OCI-LY1 (cell line): ENCODE results near the gene FXR1.

Experiments used
- H2AFZ ChIP-seq: fragments of 200-600 bp; sonication (generic), shearing (Covaris generic); 2 replicates; pipeline ENCODE4 v1.6.0; 2014; ENCODE audit warnings: antibody characterized with exemption, mild to moderate bottlenecking, low read length
- H3F3A ChIP-seq: fragments of 200-600 bp; sonication (generic), shearing (Covaris generic); 2 replicates; pipeline ENCODE4 v1.6.0; 2014; ENCODE audit warnings: mild to moderate bottlenecking, antibody characterized with exemption, low read length, moderate library complexity; ENCODE audit not compliant: insufficient read depth
- H3K27ac ChIP-seq: fragments of 200-600 bp; sonication (generic); 2 replicates; pipeline ENCODE4 v1.5.1; 2014; ENCODE audit warnings: low read length, mixed run types, mild to moderate bottlenecking, low read depth; ENCODE audit not compliant: poor library complexity, severe bottlenecking
- H3K27me3 ChIP-seq: fragments of 200-600 bp; sonication (generic); 2 replicates; pipeline ENCODE4 v1.6.0; 2014; ENCODE audit warnings: antibody characterized with exemption, mild to moderate bottlenecking, low read length, moderate library complexity; ENCODE audit not compliant: insufficient read depth
- H3K36me3 ChIP-seq: fragments of 200-600 bp; sonication (generic); 2 replicates; pipeline ENCODE4 v1.6.1; 2014; ENCODE audit warnings: mild to moderate bottlenecking, antibody characterized with exemption, low read length, moderate library complexity, mixed read lengths; ENCODE audit not compliant: insufficient read depth
- H3K4me1 ChIP-seq: fragments of 200-600 bp; sonication (generic); 2 replicates; pipeline ENCODE4 v1.5.1; 2014; ENCODE audit warnings: mild to moderate bottlenecking, low read length, moderate library complexity; ENCODE audit not compliant: insufficient read depth, severe bottlenecking
- H3K4me2 ChIP-seq: fragments of 200-600 bp; sonication (generic), shearing (Covaris generic); 2 replicates; pipeline ENCODE4 v1.6.1; 2014; ENCODE audit warnings: low read length
- H3K4me3 ChIP-seq: fragments of 200-600 bp; sonication (generic); 2 replicates; pipeline ENCODE4 v1.5.1; 2014; ENCODE audit warnings: low read length, low read depth, mild to moderate bottlenecking, mixed read lengths; ENCODE audit not compliant: poor library complexity, severe bottlenecking
- H3K79me2 ChIP-seq: fragments of 200-600 bp; shearing (Covaris generic); 2 replicates; pipeline ENCODE4 v1.6.1; 2016; ENCODE audit warnings: mixed run types, low read length, mixed read lengths; ENCODE audit not compliant: insufficient read depth
- H3K9ac ChIP-seq: fragments of 200-600 bp; sonication (generic), shearing (Covaris generic); 2 replicates; pipeline ENCODE4 v1.6.1; 2014; ENCODE audit warnings: mild to moderate bottlenecking, low read length, mixed read lengths
- H3K9me2 ChIP-seq: fragments of 200-600 bp; sonication (generic), shearing (Covaris generic); 2 replicates; pipeline ENCODE4 v1.6.1; 2014; ENCODE audit warnings: low read depth, mild to moderate bottlenecking, low read length, mixed read lengths
- H3K9me3 ChIP-seq: fragments of 200-600 bp; shearing (Covaris generic); 2 replicates; pipeline ENCODE4 v1.6.1; 2014; ENCODE audit warnings: low read length, mixed read lengths
- H4K20me1 ChIP-seq: fragments of 200-600 bp; sonication (generic), shearing (Covaris generic); 2 replicates; pipeline ENCODE4 v1.6.0; 2016; ENCODE audit warnings: mild to moderate bottlenecking, low read length; ENCODE audit not compliant: insufficient read depth
- CTCF ChIP-seq: fragments of 200-600 bp; sonication (generic), shearing (Covaris generic); IDR thresholded peaks from 2 replicates; pipeline ENCODE4 v1.5.1; 2017; ENCODE audit warnings: mild to moderate bottlenecking, antibody characterized with exemption, low read length, moderate library complexity, mixed read lengths
- EZH2 ChIP-seq: fragments of 200-600 bp; sonication (generic), shearing (Covaris generic); IDR thresholded peaks from 2 replicates; pipeline ENCODE4 v1.8.0; 2017; ENCODE audit warnings: borderline replicate concordance, mixed run types, mild to moderate bottlenecking, antibody characterized with exemption, low read length, moderate library complexity, mixed read lengths

Gene FXR1

GRCh38 chr3:180888992-180889560, 23.4 kb upstream of the FXR1 start:
- H3K9me3 ChIP-seq, result peaks cover 11% of the 10 kb centered on the region
- H3K4me3 ChIP-seq, result no peak overlapping the region
- no peak overlapping the region for H2AFZ ChIP-seq
- H3K9me2 ChIP-seq, result no peaks in the 10 kb centered on the region
- TF ChIP-seq CTCF (no peak), EZH2 (no peak)
- no peak overlapping the region for H3K27ac ChIP-seq
- no peak overlapping the region for H3K4me2 ChIP-seq
- no peaks in the 10 kb centered on the region for H3F3A ChIP-seq
- no peaks in the 10 kb centered on the region for H3K79me2 ChIP-seq
- H4K20me1 ChIP-seq, result no peaks in the 10 kb centered on the region
- H3K27me3 ChIP-seq, result no peaks in the 10 kb centered on the region; the same call in 1 of the 2 replicates
- H3K4me1 ChIP-seq, result no peaks in the 10 kb centered on the region
- no peak overlapping the region for H3K9ac ChIP-seq
- H3K36me3 ChIP-seq, result no peaks in the 10 kb centered on the region

GRCh38 chr3:180898572-180898971, 13.9 kb upstream of the FXR1 start:
- no peak overlapping the region for H3K4me3 ChIP-seq
- H3K4me1 ChIP-seq, result no peaks in the 10 kb centered on the region
- H3K4me2 ChIP-seq, result no peak overlapping the region
- H3K36me3 ChIP-seq, result no peaks in the 10 kb centered on the region
- H3K9me3 ChIP-seq, result no peaks in the 10 kb centered on the region
- H3K9ac ChIP-seq, result no peak overlapping the region
- TF ChIP-seq EZH2, result no peak
- TF ChIP-seq CTCF, result no peak
- no peaks in the 10 kb centered on the region for H3F3A ChIP-seq
- H3K27ac ChIP-seq, result no peak overlapping the region
- H2AFZ ChIP-seq, result no peak overlapping the region
- H3K27me3 ChIP-seq, result no peaks in the 10 kb centered on the region; the same call in 1 of the 2 replicates
- H4K20me1 ChIP-seq, result no peaks in the 10 kb centered on the region
- no peaks in the 10 kb centered on the region for H3K79me2 ChIP-seq
- H3K9me2 ChIP-seq, result no peaks in the 10 kb centered on the region

- Histone ChIP-seq H3K9me2 (no peaks in the 10 kb centered on the region), H3K27ac (no peak overlapping the region), H2AFZ (no peak overlapping the region), H3K79me2 (peaks cover 27% of the 10 kb centered on the region), H3K4me3 (no peak overlapping the region), H3K36me3 (peaks cover 15% of the 10 kb centered on the region), H3K9me3 (peaks cover 7% of the 10 kb centered on the region), H3F3A (no peaks in the 10 kb centered on the region), H3K9ac (no peak overlapping the region), H3K27me3 (no peaks in the 10 kb centered on the region; the same call in 1 of the 2 replicates), H3K4me2 (peak overlapping the region; percentile 15; the same call in 1 of the 2 replicates), H3K4me1 (peaks cover 29% of the 10 kb centered on the region), H4K20me1 (peaks cover 8% of the 10 kb centered on the region)
- TF ChIP-seq EZH2 (no peak), CTCF (no peak)
Measured at GRCh38 chr3:180909369-180910127, 2.9 kb upstream of the FXR1 start.
